H1 (cell line): ENCODE results near the gene GRB14. TPM values are rescaled to one million over a fixed set of nuclear protein-coding genes. Genes with fewer than 3 reads are reported as not detected.

ENCODE experiments used
- CTCF ChIA-PET: fragments of 300-600 bp; sonication (Branson Sonifier 250); formaldehyde crosslinking; loops from one replicate; lab custom pipeline; 2021; ENCODE audit not compliant: partially characterized antibody; lab: Charles Lee
- POLR2A ChIA-PET: fragments of 300-600 bp; sonication (Branson Sonifier 250); formaldehyde crosslinking; loops from one replicate; lab custom pipeline; 2021; ENCODE audit warnings: inconsistent platforms; ENCODE audit not compliant: partially characterized antibody; lab: Charles Lee
- DNase-seq, 2 experiments: peaks; one replicate each; pipeline versions ENCODE4 v3.0.0 to v3.0.0-alpha.2; 2010 to 2022; ENCODE audit warnings: low spot score in 2 of 2, low read depth in 1 of 2, mixed read lengths in 1 of 2
- FAIRE-seq: peaks from 2 replicates; lab custom pipeline; 2011; peaks lifted over from hg19 to GRCh38; lab: Jason Lieb, UNC
- H2AFZ ChIP-seq: 2 replicates; pipeline ENCODE4 v1.8.1; 2012; ENCODE audit warnings: low read length, inconsistent platforms
- H2AK5ac ChIP-seq: 2 replicates; pipeline ENCODE4 v1.6.1; 2013; ENCODE audit warnings: low read depth, low read length
- H2BK120ac ChIP-seq: replicated peaks from 2 replicates; pipeline ENCODE3; 2013; ENCODE audit warnings: low read depth, low read length, inconsistent platforms
- H2BK12ac ChIP-seq: 2 replicates; pipeline ENCODE4 v1.6.1; 2013; ENCODE audit warnings: low read depth, low read length
- H2BK15ac ChIP-seq: 2 replicates; pipeline ENCODE4 v1.6.1; 2013; ENCODE audit warnings: low read length
- H2BK20ac ChIP-seq: 2 replicates; pipeline ENCODE4 v1.6.1; 2013; ENCODE audit warnings: low read length
- H2BK5ac ChIP-seq: 2 replicates; pipeline ENCODE4 v1.6.1; 2013; ENCODE audit warnings: low read depth, low read length
- H3K14ac ChIP-seq: 2 replicates; pipeline ENCODE4 v1.6.1; 2013; ENCODE audit warnings: inconsistent platforms; ENCODE audit not compliant: insufficient read length
- H3K18ac ChIP-seq: 2 replicates; pipeline ENCODE4 v1.6.1; 2013; ENCODE audit warnings: low read length; ENCODE audit errors: extremely low read depth
- H3K23ac ChIP-seq: 2 replicates; pipeline ENCODE4 v1.6.1; 2013; ENCODE audit warnings: inconsistent platforms; ENCODE audit not compliant: insufficient read length
- H3K23me2 ChIP-seq: 2 replicates; pipeline ENCODE4 v1.6.1; 2013; ENCODE audit warnings: low read depth, low read length
- H3K27ac ChIP-seq: 2 replicates; pipeline ENCODE4 v1.6.1; 2011; ENCODE audit warnings: low read depth, low read length, inconsistent platforms
- H3K27me3 ChIP-seq, 4 experiments: replicated peaks in 1 of 4; 1 replicate in 1 of 4; 2 replicates in 3 of 4; pipeline versions ENCODE4 v1.6.1 to v1.8.1; 2011 to 2013; ENCODE audit warnings: low read length in 3 of 4, mild to moderate bottlenecking in 3 of 4, inconsistent platforms in 2 of 4, mixed read lengths in 2 of 4, moderate library complexity in 1 of 4; ENCODE audit not compliant: control insufficient read depth in 3 of 4, insufficient read depth in 3 of 4; ENCODE audit errors: extremely low read depth in 1 of 4
- H3K36me3 ChIP-seq, 4 experiments: 2 replicates each; pipeline versions ENCODE4 v1.6.1 to v1.8.1; 2011 to 2013; ENCODE audit warnings: mild to moderate bottlenecking in 4 of 4, low read length in 3 of 4, moderate library complexity in 2 of 4, control low read depth in 1 of 4, inconsistent platforms in 1 of 4; ENCODE audit not compliant: insufficient read depth in 4 of 4, control insufficient read depth in 2 of 4
- H3K4ac ChIP-seq: replicated peaks from 2 replicates; pipeline ENCODE3; 2013; ENCODE audit warnings: low read length, low read depth, mixed read lengths, inconsistent platforms; ENCODE audit not compliant: insufficient read length
- H3K4me1 ChIP-seq, 4 experiments: replicated peaks in 1 of 4; 1 replicate in 1 of 4; 2 replicates in 3 of 4; pipeline versions ENCODE4 v1.6.1 to v1.8.1; 2011 to 2013; ENCODE audit warnings: low read length in 3 of 4, inconsistent platforms in 2 of 4, mixed read lengths in 1 of 4; ENCODE audit not compliant: insufficient read depth in 4 of 4, control insufficient read depth in 3 of 4
- H3K4me2 ChIP-seq, 2 experiments: 2 replicates each; pipeline versions ENCODE4 v1.6.1 to v1.8.1; 2011 to 2013; ENCODE audit warnings: low read depth in 2 of 2, low read length in 2 of 2, control low read depth in 1 of 2, inconsistent platforms in 1 of 2, mild to moderate bottlenecking in 1 of 2; ENCODE audit not compliant: insufficient read depth in 1 of 2
- H3K4me3 ChIP-seq, 4 experiments: fragments of 200-600, 300-600 bp in 1 of 4; sonication (generic), shearing (Covaris generic), sonication (Bioruptor Twin) in 1 of 4; 2 replicates each; pipeline versions ENCODE4 v1.5.1 to v1.8.1; 2011 to 2016; ENCODE audit warnings: low read length in 4 of 4, low read depth in 3 of 4, control low read depth in 2 of 4, inconsistent platforms in 2 of 4, mild to moderate bottlenecking in 2 of 4, mixed read lengths in 1 of 4, moderate library complexity in 1 of 4; ENCODE audit not compliant: insufficient read depth in 2 of 4; ENCODE audit errors: extremely low read depth in 1 of 4
- H3K56ac ChIP-seq: replicated peaks from 2 replicates; pipeline ENCODE3; 2013; ENCODE audit warnings: low read depth, mild to moderate bottlenecking, mixed read lengths, low read length, inconsistent platforms; ENCODE audit not compliant: insufficient read length
- H3K79me1 ChIP-seq: 2 replicates; pipeline ENCODE4 v1.6.1; 2013; ENCODE audit warnings: low read depth, low read length, control low read depth
- H3K79me2 ChIP-seq, 2 experiments: 2 replicates each; pipeline versions ENCODE4 v1.6.1 to v1.8.1; 2012 to 2013; ENCODE audit warnings: low read length in 2 of 2, mild to moderate bottlenecking in 2 of 2, inconsistent platforms in 1 of 2; ENCODE audit not compliant: insufficient read depth in 2 of 2, control insufficient read depth in 1 of 2
- H3K9ac ChIP-seq, 4 experiments: replicated peaks in 1 of 4; 1 replicate in 1 of 4; 2 replicates in 3 of 4; pipeline versions ENCODE4 v1.6.1 to v1.8.1; 2011 to 2013; ENCODE audit warnings: low read depth in 3 of 4, low read length in 3 of 4, control low read depth in 2 of 4, mild to moderate bottlenecking in 2 of 4, moderate library complexity in 2 of 4, inconsistent platforms in 1 of 4; ENCODE audit errors: extremely low read depth in 1 of 4
- H3K9me3 ChIP-seq, 2 experiments: 2 replicates each; pipeline versions ENCODE4 v1.6.1 to v1.8.1; 2012 to 2013; ENCODE audit warnings: mild to moderate bottlenecking in 2 of 2, moderate library complexity in 2 of 2, control low read depth in 1 of 2, inconsistent platforms in 1 of 2, low read depth in 1 of 2, low read length in 1 of 2, mixed read lengths in 1 of 2; ENCODE audit not compliant: insufficient read depth in 2 of 2
- H4K20me1 ChIP-seq, 2 experiments: replicated peaks in 1 of 2; 2 replicates each; pipeline versions ENCODE3 to v1.8.1; 2011 to 2013; ENCODE audit warnings: inconsistent platforms in 2 of 2, low read length in 2 of 2, mild to moderate bottlenecking in 1 of 2; ENCODE audit not compliant: insufficient read depth in 2 of 2, control insufficient read depth in 1 of 2
- H4K5ac ChIP-seq: 2 replicates; pipeline ENCODE4 v1.6.1; 2013; ENCODE audit warnings: low read length, low read depth, mixed read lengths, inconsistent platforms; ENCODE audit not compliant: insufficient read length
- H4K8ac ChIP-seq: 2 replicates; pipeline ENCODE4 v1.8.0; 2013; ENCODE audit warnings: mild to moderate bottlenecking, moderate library complexity, low read length, inconsistent platforms; ENCODE audit not compliant: insufficient read depth; ENCODE audit errors: extremely low read depth
- H4K91ac ChIP-seq: replicated peaks from 2 replicates; pipeline ENCODE3; 2013; ENCODE audit warnings: low read length, mixed read lengths, inconsistent platforms; ENCODE audit not compliant: insufficient read length
- ASH2L ChIP-seq: fragments of 200-600, 300-600 bp; sonication (generic); IDR thresholded peaks from one replicate; pipeline ENCODE4 v1.7.1; 2017; ENCODE audit warnings: low read length
- BACH1 ChIP-seq: IDR thresholded peaks from 2 replicates; pipeline ENCODE4 v1.6.1; 2012; ENCODE audit warnings: low read length, improper control_type of control experiment
- CHD2 ChIP-seq: IDR thresholded peaks from 2 replicates; pipeline ENCODE4 v1.6.1; 2012; ENCODE audit warnings: low read length, improper control_type of control experiment
- CREB1 ChIP-seq: IDR thresholded peaks from 2 replicates; pipeline ENCODE4 v1.6.1; 2012; ENCODE audit warnings: inconsistent platforms
- EGR1 ChIP-seq: IDR thresholded peaks from 2 replicates; pipeline ENCODE4 v1.6.1; 2011; ENCODE audit warnings: low read depth, low read length, borderline replicate concordance
- HDAC2 ChIP-seq, 2 experiments: fragments of 300-600 bp in 1 of 2; sonication (generic) in 1 of 2; IDR thresholded peaks; 2 replicates each; pipeline ENCODE4 v1.6.1; 2011 to 2012; ENCODE audit warnings: low read depth in 2 of 2, low read length in 2 of 2, mild to moderate bottlenecking in 2 of 2, moderate library complexity in 2 of 2, borderline replicate concordance in 1 of 2, inconsistent platforms in 1 of 2
- JUND ChIP-seq: IDR thresholded peaks from 2 replicates; pipeline ENCODE4 v1.6.1; 2011; ENCODE audit warnings: mild to moderate bottlenecking, improper control_type of control experiment, low read length
- KDM4A ChIP-seq: IDR thresholded peaks from one replicate; pipeline ENCODE4 v1.7.1; 2012; ENCODE audit warnings: low read depth, mild to moderate bottlenecking, moderate library complexity, low read length, inconsistent platforms; ENCODE audit not compliant: severe bottlenecking
- SAP30 ChIP-seq: fragments of 300-600 bp; sonication (generic); IDR thresholded peaks from 2 replicates; pipeline ENCODE4 v1.7.1; 2012; ENCODE audit warnings: low read length, moderate library complexity, mild to moderate bottlenecking, inconsistent platforms; ENCODE audit not compliant: insufficient read depth, insufficient replicate concordance
- SRF ChIP-seq: IDR thresholded peaks from 2 replicates; pipeline ENCODE4 v1.6.1; 2011; ENCODE audit warnings: mild to moderate bottlenecking, low read depth, low read length, moderate library complexity
- SUZ12 ChIP-seq: fragments of 200-600 bp; sonication (generic); IDR thresholded peaks from 2 replicates; pipeline ENCODE4 v1.6.1; 2012; ENCODE audit warnings: mild to moderate bottlenecking, inconsistent platforms, low read length, moderate library complexity, mixed read lengths
- TAF1 ChIP-seq: IDR thresholded peaks from 2 replicates; pipeline ENCODE4 v1.6.1; 2011; ENCODE audit warnings: mild to moderate bottlenecking, low read depth, low read length
- TAF7 ChIP-seq: optimal IDR thresholded peaks from 2 replicates; pipeline ENCODE3; 2011; ENCODE audit warnings: low read depth, mild to moderate bottlenecking, inconsistent platforms, low read length, moderate library complexity, borderline replicate concordance
- ZNF274 ChIP-seq: IDR thresholded peaks from 2 replicates; pipeline ENCODE4 v1.7.0; 2012; ENCODE audit warnings: low read length, borderline replicate concordance; ENCODE audit errors: extremely low read depth
- WGBS, 2 experiments: shearing (Covaris generic) in 1 of 2; methylation state at CpG; one replicate each; pipeline versions ENCODE4 v1.1.6 to v1.1.7; 2013 to 2015; ENCODE audit warnings: low lambda C conversion rate in 2 of 2, mixed read lengths in 2 of 2, inconsistent platforms in 1 of 2, low coverage in 1 of 2, missing lambda C conversion rate in 1 of 2; ENCODE audit not compliant: insufficient replicate concordance in 2 of 2, insufficient coverage in 1 of 2, insufficient read length in 1 of 2; ENCODE audit errors: extremely low coverage in 1 of 2, missing lambda C conversion rate in 1 of 2; 5-methylcytosine and 5-hydroxymethylcytosine counted together
- polyA plus RNA-seq, 7 experiments: library from polyadenylated mRNA; depleted of rRNA in 3 of 7; stranded (reverse) in 5 of 7; unstranded in 2 of 7; fragments of >200 nt in 5 of 7; fragments of 200-250 nt in 2 of 7; gene quantifications; 1 replicate in 5 of 7; 2 replicates in 1 of 7; 4 replicates in 1 of 7; pipeline versions ENCODE4 v1.2.1 to v1.2.3, GENCODE V29; 2011 to 2013; ENCODE audit warnings: missing spikeins in 2 of 7, mixed read lengths in 2 of 7
- total RNA-seq: library from RNA; stranded (reverse); fragmentation: NEBNext Ultra II Directional; extraction: Animal tissue kit (Norgen Biotek cat#: 25700); gene quantifications from 2 replicates; pipeline ENCODE4 v1.2.1, GENCODE V29; 2021

GRB14 gene
- total and polyA plus RNA-seq, 2 of the 8 experiments (the other 6 are each of a cell fraction or from before 2014, with no cell fraction given) = 2.5 to 11.6 TPM

DNA sequence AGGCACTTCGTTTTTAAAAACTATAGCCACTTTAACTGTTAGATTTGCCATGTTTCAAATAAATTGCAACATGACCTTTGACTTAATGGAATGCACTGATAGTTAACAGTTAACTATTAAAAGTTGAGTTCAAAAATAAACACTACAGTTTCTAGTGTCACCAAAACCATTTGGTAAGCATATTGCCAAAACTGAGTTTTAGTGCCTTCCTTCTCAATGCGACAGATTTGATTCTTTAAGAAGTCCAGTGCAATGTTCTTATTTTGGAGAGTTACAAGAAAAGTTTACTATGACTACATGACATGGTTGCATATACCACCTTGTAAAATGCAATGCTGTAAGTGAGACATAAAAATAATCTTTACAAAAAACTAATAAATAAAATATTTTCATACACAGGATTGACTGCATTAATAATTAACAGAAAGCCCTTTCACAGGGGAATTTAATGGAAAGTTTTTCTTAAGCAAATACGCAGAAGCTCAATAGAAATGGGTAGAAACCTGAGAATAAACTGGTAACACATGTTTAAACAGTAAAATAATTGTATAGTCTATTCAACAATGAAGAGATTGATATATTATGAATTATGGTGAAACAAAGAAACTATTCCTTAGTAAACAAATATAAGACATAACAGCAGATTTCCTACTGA is 53.8 kb downstream of the GRB14 start:
- H2BK20ac ChIP-seq = no peak overlapping the region
- no peaks in the 10 kb centered on the region for H3K4me1 ChIP-seq
- H3K9ac ChIP-seq = no peak overlapping the region
- no peak overlapping the region for H2BK12ac ChIP-seq
- H2AFZ ChIP-seq = no peak overlapping the region
- no peak overlapping the region for H3K18ac ChIP-seq
- WGBS, 2 experiments = 87% methylated on average over 3 of the region's 3 CpGs; no CpG with 5 or more reads in 1 of the 2 experiments
- H3K27me3 ChIP-seq = no peaks in the 10 kb centered on the region
- ChIA-PET POLR2A (no interaction called here), CTCF (interaction anchor here (1.1 to 1.2 kb wide), 2 partner anchors 11 to 33 kb away, joined by 3 read pairs; no protein-coding TSS in a partner anchor)
- H3K4me3 ChIP-seq = no peak overlapping the region
- H3K23me2 ChIP-seq = no peaks in the 10 kb centered on the region; the same call in 1 of the 2 replicates
- H3K79me1 ChIP-seq = no peaks in the 10 kb centered on the region
- no peak overlapping the region for H2AK5ac ChIP-seq
- no peaks in the 10 kb centered on the region for H3K79me2 ChIP-seq
- H3K36me3 ChIP-seq = no peaks in the 10 kb centered on the region
- DNase-seq = no peak
- no peak overlapping the region for H4K5ac ChIP-seq
- no peak for FAIRE-seq
- no peak overlapping the region for H4K91ac ChIP-seq
- no peak overlapping the region for H3K4ac ChIP-seq
- H3K9me3 ChIP-seq = no peaks in the 10 kb centered on the region
- H3K4me2 ChIP-seq = no peak overlapping the region
- no peak overlapping the region for H2BK120ac ChIP-seq
- H3K27ac ChIP-seq = no peak overlapping the region
- no peak overlapping the region for H4K8ac ChIP-seq
- no peak overlapping the region for H2BK15ac ChIP-seq
- no peak overlapping the region for H3K23ac ChIP-seq
- H4K20me1 ChIP-seq = no peaks in the 10 kb centered on the region
- no peak overlapping the region for H3K56ac ChIP-seq
- H2BK5ac ChIP-seq = no peak overlapping the region
- H3K14ac ChIP-seq = no peak overlapping the region
- TF ChIP-seq CREB1 (no peak), SAP30 (no peak), EGR1 (no peak), TAF7 (no peak), JUND (no peak), BACH1 (no peak), TAF1 (no peak), SUZ12 (no peak), CHD2 (no peak), ZNF274 (no peak), SRF (no peak), KDM4A (no peak), ASH2L (no peak), HDAC2 (IDR thresholded peaks at IDR 0.05; ENCODE audit: borderline replicate concordance in 1 of 2, low read depth in 2 of 2, low read length in 2 of 2) (no peak)
